Cardiac fibroblast (primary cell): ENCODE results near the gene SLC39A8.

Experiments
- DNase-seq, 2 donors: peaks; one replicate each; pipeline versions ENCODE4 v3.0.0 to v3.0.0-alpha.2; 2010; ENCODE audit warnings: low read depth in 2 of 2
- H3K4me3 ChIP-seq, 2 donors: replicated peaks in 1 of 2; 1 replicate in 1 of 2; 2 replicates in 1 of 2; pipeline ENCODE4 v1.5.1; 2011; ENCODE audit warnings: low read depth in 2 of 2, low read length in 2 of 2, mild to moderate bottlenecking in 2 of 2, moderate library complexity in 1 of 2
- CTCF ChIP-seq: IDR thresholded peaks from one replicate; pipeline ENCODE4 v1.5.1; 2011; ENCODE audit warnings: low read depth, mild to moderate bottlenecking, low read length, inconsistent platforms

Gene SLC39A8

DNA sequence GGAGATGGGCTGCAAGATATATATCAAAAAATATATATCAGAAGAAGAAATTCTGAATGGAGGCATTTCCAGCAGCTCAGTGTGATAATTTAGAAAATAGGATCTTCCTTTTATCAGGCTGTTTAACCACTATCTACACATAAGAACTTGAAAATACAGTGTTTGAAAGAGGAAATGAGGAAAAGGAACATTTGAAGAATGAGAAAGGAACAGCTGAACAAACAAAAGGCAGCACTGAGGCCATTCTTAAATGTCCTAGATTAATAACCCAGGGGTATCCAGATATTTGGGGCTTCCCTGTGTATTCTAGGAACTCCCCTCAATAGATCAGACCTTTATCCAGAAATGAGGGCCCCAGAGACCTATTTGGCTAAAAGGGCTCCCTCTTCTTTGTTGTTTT, 4.1 kb downstream of the SLC39A8 start:
- TF ChIP-seq CTCF, result no peak
- no peak overlapping the region for H3K4me3 ChIP-seq
- no peak for DNase-seq

DNA sequence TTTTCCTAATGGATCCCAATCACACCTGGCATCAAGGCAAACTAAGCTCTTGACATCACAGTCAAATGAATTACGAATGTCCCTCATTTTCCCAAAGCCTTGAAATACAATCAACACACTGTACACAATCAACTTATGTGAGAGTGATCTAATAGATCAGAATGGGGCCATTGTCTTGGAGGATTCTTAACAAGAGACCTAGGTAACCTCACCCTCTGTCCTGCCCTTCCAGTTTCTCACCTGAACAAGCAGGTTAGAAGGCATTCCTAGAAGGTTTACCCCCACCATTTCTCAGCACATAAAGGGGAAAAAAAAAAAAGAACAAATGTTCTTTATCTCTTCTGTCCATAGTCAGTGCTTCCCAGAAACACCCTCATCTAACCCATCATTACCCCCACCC, 6.3 kb downstream of the SLC39A8 start:
- no peak for TF ChIP-seq CTCF
- no peak for DNase-seq
- no peak overlapping the region for H3K4me3 ChIP-seq

DNA sequence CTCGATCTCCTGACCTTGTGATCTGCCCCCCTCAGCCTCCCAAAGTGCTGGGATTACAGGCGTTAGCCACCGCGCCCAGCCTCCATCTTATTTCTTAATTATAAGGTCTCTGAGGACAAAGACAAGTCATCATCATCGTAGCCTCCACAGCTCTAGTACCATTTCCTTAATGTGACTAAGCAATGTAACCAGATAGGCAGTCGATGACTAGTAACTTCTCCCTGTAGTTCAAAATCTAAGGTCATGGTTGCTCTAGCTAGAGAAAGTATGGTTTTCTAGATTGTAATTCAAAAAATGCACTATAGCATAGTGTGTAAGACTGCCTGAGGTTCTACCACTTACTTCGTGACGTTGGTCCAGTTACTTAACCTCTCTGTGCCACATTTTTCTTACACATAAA, 6.9 kb downstream of the SLC39A8 start:
- DNase-seq, result peak in 1 of 2 donors; percentile 57
- TF ChIP-seq CTCF, result no peak
- no peak overlapping the region for H3K4me3 ChIP-seq

DNA sequence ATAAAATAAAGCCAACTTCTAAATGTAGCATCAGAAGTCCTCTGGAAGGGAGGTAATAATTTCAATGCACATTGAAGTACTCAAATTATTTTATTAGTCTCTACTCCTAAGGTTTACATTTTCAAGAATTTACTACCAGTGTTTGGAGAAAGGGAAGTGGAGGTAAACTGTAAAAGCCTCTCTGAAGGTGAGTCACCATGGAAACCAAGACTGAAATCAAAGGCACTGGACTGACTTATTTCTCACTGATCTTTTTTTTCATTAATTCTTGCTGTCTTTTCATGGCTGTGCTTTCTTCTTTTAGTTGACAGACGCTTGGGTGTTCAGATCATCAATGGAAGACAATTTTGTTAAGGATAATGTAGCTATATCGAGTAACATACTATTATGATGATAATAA, 9.7 kb downstream of the SLC39A8 start:
- H3K4me3 ChIP-seq, result no peak overlapping the region
- no peak for TF ChIP-seq CTCF
- DNase-seq, result no peak

DNA sequence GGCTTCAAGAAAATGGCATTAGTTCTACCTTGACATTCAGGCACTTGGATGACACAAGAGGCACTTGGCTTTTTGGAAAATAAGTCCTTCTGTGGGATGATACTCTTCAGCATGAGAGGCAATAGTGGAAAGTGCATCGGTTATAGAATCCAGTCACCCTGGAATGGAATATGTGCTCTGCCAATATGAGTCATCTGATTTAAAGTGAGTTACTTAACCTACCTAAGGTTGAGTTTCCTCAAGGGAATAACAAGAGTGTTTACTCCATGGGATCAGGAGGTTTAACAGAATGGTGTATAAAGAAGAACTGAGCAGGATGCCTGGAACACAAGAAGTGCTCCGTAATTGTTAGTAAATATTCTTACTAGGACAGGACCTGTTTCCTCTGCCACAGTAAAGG, 10.7 kb downstream of the SLC39A8 start:
- peak in 1 of 2 donors; percentile 19 for DNase-seq
- H3K4me3 ChIP-seq, result no peak overlapping the region
- no peak for TF ChIP-seq CTCF

DNA sequence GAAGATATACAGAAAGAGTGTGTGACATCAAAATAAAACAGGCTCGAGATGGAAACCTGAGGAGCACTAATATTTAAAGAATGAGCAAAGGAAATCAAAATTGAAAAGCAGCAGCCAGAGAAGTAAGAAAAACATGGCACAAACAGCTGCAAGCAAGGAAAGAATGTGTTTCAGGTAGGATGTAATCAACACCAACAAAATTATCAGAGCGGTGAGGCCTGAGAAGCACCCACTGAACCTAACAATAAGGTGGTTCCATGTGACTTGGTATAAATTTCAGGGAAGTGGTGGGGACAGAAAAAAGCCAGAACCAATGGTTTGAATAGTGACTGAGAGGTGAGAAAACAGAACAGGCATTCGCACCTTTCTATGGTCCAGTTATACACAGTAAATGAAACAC, 11.5 kb downstream of the SLC39A8 start:
- TF ChIP-seq CTCF, result no peak
- no peak for DNase-seq

DNA sequence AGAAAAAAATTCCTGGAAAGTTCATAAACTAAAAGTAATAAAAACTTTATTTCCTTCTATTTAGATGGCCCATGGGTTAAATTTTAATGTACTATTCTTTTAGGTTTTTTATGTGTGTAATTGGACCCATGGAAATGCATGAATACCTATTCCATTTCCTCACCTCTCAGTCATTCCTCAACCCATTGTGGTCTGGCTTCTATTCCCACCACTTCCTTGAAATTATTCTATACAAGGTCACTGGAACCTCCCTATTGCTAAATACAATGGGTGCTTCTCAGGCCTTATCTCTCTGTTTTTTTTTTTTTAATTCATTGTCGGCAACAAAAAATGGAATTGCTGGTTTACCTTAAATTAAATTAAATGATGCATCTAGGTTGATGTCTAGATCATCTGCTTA, 17.2 kb downstream of the SLC39A8 start:
- TF ChIP-seq CTCF, result no peak
- peak; percentile 26 to 72 for DNase-seq
- no peak overlapping the region for H3K4me3 ChIP-seq

More for the DNA sequence above, 11.5 kb downstream of the SLC39A8 start:
- no peak overlapping the region for H3K4me3 ChIP-seq
